GM21576 (cell line): ENCODE data around the gene TOX3.

Experiments used
- ATAC-seq: cut with Tn5 transposase; IDR thresholded peaks from one replicate; pipeline ENCODE4 v1.9.1; 2021; ENCODE audit warnings: mild to moderate bottlenecking, moderate library complexity; ENCODE audit not compliant: unreplicated experiment

The TOX3 gene

DNA sequence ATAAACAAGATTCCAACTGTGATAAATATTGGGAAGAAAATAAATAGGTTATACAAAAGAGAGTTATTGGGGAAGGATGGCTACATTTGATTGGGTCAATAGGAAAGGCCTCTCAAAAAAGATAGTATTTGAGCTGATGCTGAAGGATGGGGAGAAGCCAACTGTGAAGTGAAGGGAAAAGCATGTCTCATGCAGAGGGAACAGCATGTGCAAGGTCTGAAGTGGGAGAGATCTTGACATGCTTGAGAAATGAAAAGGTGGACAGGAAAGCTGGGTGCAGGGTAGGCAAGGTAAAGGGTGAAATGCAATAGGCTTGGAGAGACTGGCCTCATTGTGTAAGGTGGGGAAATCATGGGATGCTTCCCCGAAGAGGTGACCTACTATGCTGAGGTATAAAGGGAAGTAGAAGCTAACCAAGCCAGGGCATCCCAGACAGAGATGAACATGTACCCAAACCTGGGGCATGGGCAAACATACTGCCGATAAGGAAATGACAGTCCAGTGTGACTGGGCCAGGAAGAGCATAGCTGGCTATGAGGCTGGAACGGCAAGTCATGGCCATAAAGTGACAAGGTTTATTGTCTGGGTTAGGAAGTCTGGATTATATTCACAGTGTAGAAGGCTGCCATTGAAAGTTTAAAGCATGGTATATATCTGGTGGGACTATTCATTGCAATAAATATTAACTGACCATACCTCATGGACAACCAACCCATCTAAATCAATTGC is 91.2 kb downstream of the TOX3 start:
- no peak for ATAC-seq

GRCh38 chr16:52453644-52454043 is 93.3 kb downstream of the TOX3 start:
- ATAC-seq: no peak

GRCh38 chr16:52451971-52452421 is 94.9 kb downstream of the TOX3 start:
- ATAC-seq: no peak

- no peak for ATAC-seq
Observed at GRCh38 chr16:52450916-52451315, 96.0 kb downstream of the TOX3 start.

DNA sequence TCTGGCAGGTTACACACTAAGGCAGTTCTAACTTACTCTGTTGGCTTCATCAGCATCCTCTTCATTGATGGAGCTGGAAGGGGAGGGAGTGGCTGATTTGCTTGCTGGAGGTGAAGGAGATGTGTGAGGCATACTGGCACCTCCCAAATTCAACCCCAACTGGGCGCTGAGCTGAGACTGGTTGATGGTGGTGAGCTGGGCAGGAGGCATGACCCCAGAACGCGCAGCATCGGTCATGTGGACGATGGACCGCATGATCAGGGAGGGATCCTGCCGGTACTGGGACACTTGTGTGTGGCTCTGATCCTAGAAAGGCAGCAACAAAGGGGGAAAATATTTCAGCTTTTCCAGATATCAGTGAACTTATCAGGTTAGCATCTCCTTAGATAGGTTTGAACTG is 96.7 kb downstream of the TOX3 start:
- no peak for ATAC-seq

GRCh38 chr16:52446080-52446479 is 100.9 kb downstream of the TOX3 start:
- no peak for ATAC-seq

- ATAC-seq: no peak
Observed at GRCh38 chr16:52441886-52442285, 105.1 kb downstream of the TOX3 start.

- no peak for ATAC-seq
Observed at GRCh38 chr16:52440248-52440647, 106.7 kb downstream of the TOX3 start.

DNA sequence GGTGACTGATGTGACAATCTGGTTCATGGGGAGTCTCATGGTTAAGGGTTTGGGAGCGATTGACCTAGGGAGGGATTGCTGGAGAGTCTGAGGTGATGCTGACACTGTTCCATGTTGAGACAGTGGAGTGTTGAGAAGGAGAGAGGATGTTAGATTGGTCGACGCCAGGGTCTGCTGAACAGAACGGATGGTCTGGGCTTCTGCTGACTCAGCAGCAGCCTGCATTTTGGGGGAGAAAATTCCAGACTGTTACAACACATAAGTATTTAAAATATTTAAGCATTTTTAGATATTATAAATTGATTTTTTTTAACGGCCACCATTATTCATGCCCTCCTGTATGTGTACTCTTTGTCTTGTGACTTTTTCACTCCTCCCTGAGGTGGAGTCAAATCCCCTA is 107.2 kb downstream of the TOX3 start:
- no peak for ATAC-seq

DNA sequence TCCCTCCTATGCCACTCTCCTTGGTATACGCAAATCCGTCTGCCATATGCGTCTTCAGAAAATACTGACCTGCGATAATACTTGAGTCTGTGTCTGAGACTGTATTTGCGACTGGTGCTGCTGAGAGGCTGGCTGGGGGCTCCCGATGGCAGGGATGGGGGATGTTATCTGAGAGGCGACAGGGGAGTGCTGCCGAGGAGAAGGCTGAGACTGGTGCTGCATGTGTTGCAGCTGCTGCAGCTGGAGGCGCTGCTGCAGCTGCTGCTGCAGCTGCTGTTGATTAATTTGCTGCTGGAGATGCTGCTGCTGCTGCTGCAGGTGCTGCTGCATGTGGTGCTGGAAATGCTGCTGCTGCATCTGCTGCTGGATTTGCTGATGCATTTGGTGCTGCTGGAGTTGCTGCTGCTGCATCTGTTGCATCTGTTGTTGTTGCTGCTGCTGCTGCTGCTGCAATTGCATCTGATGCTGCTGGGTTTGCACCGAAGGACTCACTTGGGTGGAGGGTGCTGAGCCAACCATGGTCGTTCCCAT is 107.7 kb downstream of the TOX3 start:
- no peak for ATAC-seq

GRCh38 chr16:52437277-52437670 is 109.7 kb downstream of the TOX3 start:
- ATAC-seq: no peak

DNA sequence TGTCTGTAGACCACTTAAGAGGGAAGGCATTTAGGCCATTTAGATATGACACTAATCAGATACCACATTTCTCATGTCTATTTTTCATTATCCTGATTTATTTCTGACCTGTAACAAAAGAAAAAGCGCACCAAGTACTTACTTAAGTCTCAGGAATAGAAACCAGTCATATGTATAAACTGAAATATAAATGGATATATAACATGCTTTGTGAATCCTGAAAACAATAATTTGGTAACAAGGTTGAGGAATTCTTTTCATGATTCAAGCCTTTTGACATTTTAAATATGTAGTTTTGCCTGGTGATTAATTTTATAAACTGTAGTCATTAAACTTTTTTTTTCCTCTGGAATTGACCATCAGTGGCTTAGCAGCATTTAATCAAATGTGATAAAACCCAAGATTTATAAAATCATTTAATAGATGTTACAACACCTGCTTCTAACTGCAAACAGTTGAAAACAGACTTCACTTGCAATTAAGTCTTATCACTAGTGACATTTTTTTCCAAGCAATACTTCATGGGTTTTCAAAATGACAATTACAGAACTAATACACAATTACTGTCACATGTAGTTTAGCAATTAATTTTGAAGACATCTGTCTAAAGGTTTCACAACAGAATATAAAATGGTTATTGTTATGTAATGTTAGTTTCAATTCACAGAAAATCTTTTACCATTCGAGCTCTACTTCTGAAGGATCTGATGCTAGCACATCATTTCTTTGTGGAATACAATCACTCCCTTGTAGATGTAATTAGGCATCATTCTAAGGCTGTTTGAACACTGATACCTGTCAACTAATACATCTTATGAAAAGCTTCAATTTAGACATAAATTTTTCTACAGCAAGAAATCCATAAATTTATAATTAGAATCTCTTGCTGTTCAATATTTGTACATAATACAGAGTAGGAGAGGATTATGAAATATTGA is 110.3 kb downstream of the TOX3 start:
- no peak for ATAC-seq

- ATAC-seq: no peak
Observed at GRCh38 chr16:52434224-52434623, 112.7 kb downstream of the TOX3 start.

GRCh38 chr16:52433643-52434042 is 113.3 kb downstream of the TOX3 start:
- ATAC-seq: no peak

DNA sequence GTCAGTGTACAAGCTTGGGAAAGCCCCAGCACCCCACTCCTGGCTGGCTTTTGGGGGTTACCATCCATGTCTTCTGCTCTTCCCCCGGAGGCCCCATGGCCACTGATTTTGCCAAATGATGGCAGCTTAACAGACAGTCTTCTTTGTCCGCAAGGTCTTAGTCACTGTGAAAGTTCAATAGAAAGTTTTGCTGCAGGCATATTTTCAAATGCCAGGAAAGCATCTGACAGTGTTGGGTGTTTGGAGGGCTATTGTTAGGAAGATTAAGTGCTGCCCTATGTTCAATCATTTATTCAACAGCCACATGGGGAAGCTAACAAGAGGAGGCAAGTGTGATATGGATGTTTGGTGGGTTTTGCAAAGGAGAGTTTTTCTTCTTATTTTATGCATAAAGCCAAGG is 122.4 kb downstream of the TOX3 start:
- ATAC-seq: no peak

DNA sequence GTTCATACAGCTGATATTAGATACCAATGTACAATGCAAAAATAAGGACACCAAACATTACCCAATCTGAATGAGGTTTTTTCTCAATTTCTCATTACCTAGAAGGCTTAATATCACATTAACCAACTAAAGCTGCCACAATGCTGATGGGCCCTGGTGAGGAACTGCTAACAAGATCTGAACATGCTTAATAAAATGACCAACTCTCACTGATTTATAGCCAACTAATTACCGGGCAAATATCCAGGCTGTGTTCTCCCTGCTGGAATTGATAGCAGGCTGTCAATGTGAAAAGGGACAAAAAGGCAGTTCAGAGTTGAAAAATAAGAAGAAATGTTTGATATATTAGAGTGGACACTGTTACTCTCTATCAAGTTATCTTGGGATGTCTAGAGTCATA is 124.6 kb downstream of the TOX3 start:
- ATAC-seq: no peak

DNA sequence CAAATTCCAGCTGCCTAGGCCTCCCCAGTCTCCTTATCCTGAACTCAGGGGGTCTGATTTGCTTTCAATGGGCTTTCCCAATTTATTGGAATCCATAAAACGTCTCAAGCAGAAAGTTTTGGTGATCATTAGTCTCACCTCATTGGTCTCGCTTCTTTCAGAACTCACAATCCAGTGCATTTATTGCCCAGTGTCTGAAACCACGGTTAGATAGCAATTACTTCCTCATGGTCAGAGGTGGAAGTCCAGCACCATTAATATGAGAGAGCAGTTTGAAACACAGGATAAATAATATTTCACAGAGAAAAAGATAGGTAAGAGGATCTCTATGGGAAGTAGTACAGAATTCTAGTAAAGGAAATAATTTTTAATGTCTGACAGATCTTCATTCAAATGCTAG is 128.7 kb downstream of the TOX3 start:
- ATAC-seq: no peak

- ATAC-seq: no peak
Observed at GRCh38 chr16:52416888-52417287, 130.1 kb downstream of the TOX3 start.

DNA sequence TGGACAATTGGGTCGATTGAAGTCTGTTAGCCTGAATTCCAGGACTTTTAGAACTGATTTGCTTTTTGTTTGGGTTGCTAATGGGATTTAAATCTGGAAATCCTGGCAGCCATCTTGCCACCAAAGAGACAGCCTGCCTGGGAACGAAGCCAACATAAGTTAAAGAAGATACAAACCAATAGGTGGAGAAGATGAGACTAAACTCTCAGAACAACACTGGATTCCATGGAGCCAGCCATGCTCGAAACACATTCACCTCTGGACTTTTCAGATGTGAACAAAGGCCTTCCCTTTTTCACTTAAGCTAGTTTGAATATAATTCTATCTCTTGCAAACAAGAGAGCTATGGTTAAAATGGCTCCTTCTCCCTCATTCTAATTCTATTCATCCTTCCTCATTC is 135.9 kb downstream of the TOX3 start:
- no peak for ATAC-seq

GRCh38 chr16:52408191-52408845 is 138.6 kb downstream of the TOX3 start:
- ATAC-seq: no peak

DNA sequence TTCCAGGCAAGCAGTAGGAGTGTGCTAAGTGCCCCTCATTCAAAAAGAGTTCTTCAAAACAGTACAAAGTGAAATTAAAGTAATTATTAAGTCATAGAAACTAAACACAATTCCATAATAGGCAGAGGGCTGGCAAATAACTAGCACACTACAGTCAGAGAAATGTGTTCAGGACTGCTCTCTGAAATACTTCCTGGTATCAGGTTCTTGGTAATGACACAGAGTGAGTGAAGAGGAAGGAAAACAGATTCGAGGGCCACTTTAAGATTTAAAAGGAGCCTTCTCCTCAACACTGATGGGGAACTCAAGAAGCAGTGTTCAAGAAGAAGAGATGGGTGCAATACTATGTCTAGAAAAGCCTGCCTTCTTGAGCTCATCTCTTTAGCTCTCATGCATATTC is 139.2 kb downstream of the TOX3 start:
- ATAC-seq: no peak
